CD8-positive, alpha-beta memory T cell (primary cell): ENCODE results near the gene TMEFF1. TPM values are rescaled to one million over a fixed set of nuclear protein-coding genes. Genes with fewer than 3 reads are reported as not detected.

ENCODE experiments used
- CTCF ChIA-PET: fragments of 350-600 bp; sonication (Branson Sonifier 250); formaldehyde crosslinking; loops from one replicate; lab custom pipeline; 2021; ENCODE audit warnings: antibody characterized with exemption; lab: Charles Lee
- POLR2A ChIA-PET: fragments of 350-600 bp; sonication (Branson Sonifier 250); formaldehyde crosslinking; loops from one replicate; lab custom pipeline; 2021; ENCODE audit warnings: antibody characterized with exemption; lab: Charles Lee
- DNase-seq, 5 donors: peaks; one replicate each; pipeline versions ENCODE4 v3.0.0 to v3.0.0-alpha.2; 2020 to 2022; ENCODE audit warnings: mixed read lengths in 1 of 5
- H3K27ac ChIP-seq: one replicate; pipeline ENCODE4 v1.7.0; 2013; ENCODE audit warnings: low read depth, mild to moderate bottlenecking, low read length, moderate library complexity
- H3K27me3 ChIP-seq: 2 replicates; pipeline ENCODE4 v1.7.0; 2013; ENCODE audit warnings: low read length, mild to moderate bottlenecking; ENCODE audit not compliant: insufficient read depth, poor library complexity, severe bottlenecking
- H3K36me3 ChIP-seq: 2 replicates; pipeline ENCODE4 v1.7.0; 2013; ENCODE audit warnings: mild to moderate bottlenecking, low read length, moderate library complexity; ENCODE audit not compliant: insufficient read depth
- H3K4me1 ChIP-seq: 2 replicates; pipeline ENCODE4 v1.7.0; 2013; ENCODE audit warnings: mild to moderate bottlenecking, low read length, moderate library complexity; ENCODE audit not compliant: insufficient read depth
- H3K4me3 ChIP-seq: 2 replicates; pipeline ENCODE4 v1.7.0; 2013; ENCODE audit warnings: mild to moderate bottlenecking, low read length
- H3K9me3 ChIP-seq: 2 replicates; pipeline ENCODE4 v1.7.0; 2013; ENCODE audit warnings: mild to moderate bottlenecking, low read length
- H3K27ac Mint-ChIP-seq, 8 donors: one replicate each; pipeline ENCODE4 v1.8.0; 2020 to 2021; ENCODE audit warnings: mixed read lengths in 8 of 8, mild to moderate bottlenecking in 6 of 8, inconsistent platforms in 3 of 8, moderate library complexity in 3 of 8
- H3K27me3 Mint-ChIP-seq, 2 donors: one replicate each; pipeline ENCODE4 v1.8.0; 2020 to 2021; ENCODE audit warnings: mixed read lengths in 2 of 2, mild to moderate bottlenecking in 1 of 2, moderate library complexity in 1 of 2
- H3K36me3 Mint-ChIP-seq, 3 donors: one replicate each; pipeline ENCODE4 v1.8.0; 2020 to 2021; ENCODE audit warnings: mixed read lengths in 3 of 3, inconsistent platforms in 1 of 3, mild to moderate bottlenecking in 1 of 3
- H3K4me1 Mint-ChIP-seq, 3 donors: one replicate each; pipeline ENCODE4 v1.8.0; 2020 to 2021; ENCODE audit warnings: mixed read lengths in 3 of 3, inconsistent platforms in 1 of 3, mild to moderate bottlenecking in 1 of 3
- H3K4me3 Mint-ChIP-seq, 7 donors: one replicate each; pipeline ENCODE4 v1.8.0; 2020 to 2021; ENCODE audit warnings: mixed read lengths in 7 of 7, mild to moderate bottlenecking in 6 of 7, moderate library complexity in 4 of 7, inconsistent platforms in 2 of 7
- H3K9me3 Mint-ChIP-seq, 5 donors: one replicate each; pipeline ENCODE4 v1.8.0; 2020 to 2022; ENCODE audit warnings: mixed read lengths in 5 of 5, mild to moderate bottlenecking in 3 of 5, moderate library complexity in 2 of 5, inconsistent platforms in 1 of 5
- polyA plus RNA-seq: library from polyadenylated mRNA; unstranded; fragments of 300-500 nt; fragmentation: Illumina TruSeq; gene quantifications from one replicate; pipeline ENCODE4 v1.2.3, GENCODE V29; 2021
- total RNA-seq, 2 experiments: library from RNA; stranded (reverse); gene quantifications; one replicate each; pipeline ENCODE4 v1.2.3, GENCODE V29; 2021

Gene TMEFF1
- total and polyA plus RNA-seq, 3 experiments from 2014 or later, result 0.37 to 0.38 TPM; not detected in 1

GRCh38 chr9:100452894-100453293 lies 20.1 kb upstream of the TMEFF1 start:
- Mint-ChIP-seq H3K27ac (no peak overlapping the region), H3K36me3 (peaks cover 18 to 35% (median 33%) of the 10 kb centered on the region in 3 donors), H3K4me3 (no peak overlapping the region), H3K27me3 (no peaks in the 10 kb centered on the region), H3K4me1 (no peaks in the 10 kb centered on the region), H3K9me3 (peaks cover 0 to 1% (median 0%) of the 10 kb centered on the region in 5 donors)
- Histone ChIP-seq H3K4me1 (no peaks in the 10 kb centered on the region), H3K4me3 (no peak overlapping the region), H3K36me3 (no peaks in the 10 kb centered on the region), H3K9me3 (no peaks in the 10 kb centered on the region), H3K27me3 (no peaks in the 10 kb centered on the region), H3K27ac (no peak overlapping the region)
- ChIA-PET CTCF (no interaction called here), POLR2A (no interaction called here)
- no peak for DNase-seq

GRCh38 chr9:100455470-100455869 lies 17.5 kb upstream of the TMEFF1 start:
- CTCF ChIA-PET, result interaction anchor here (0.6 kb wide), 1 partner anchor 233 kb away, joined by 3 read pairs; no protein-coding TSS in a partner anchor
- POLR2A ChIA-PET, result no interaction called here
- DNase-seq, result no peak
- no peaks in the 10 kb centered on the region for H3K9me3 ChIP-seq
- Mint-ChIP-seq H3K36me3 (peaks cover 15 to 32% (median 26%) of the 10 kb centered on the region in 3 donors), H3K4me3 (no peak overlapping the region), H3K4me1 (no peaks in the 10 kb centered on the region), H3K9me3 (peaks cover 0 to 1% (median 0%) of the 10 kb centered on the region in 5 donors), H3K27ac (no peak overlapping the region), H3K27me3 (no peaks in the 10 kb centered on the region)
- H3K4me3 ChIP-seq, result no peak overlapping the region
- no peaks in the 10 kb centered on the region for H3K4me1 ChIP-seq
- H3K27me3 ChIP-seq, result no peaks in the 10 kb centered on the region
- H3K36me3 ChIP-seq, result no peaks in the 10 kb centered on the region
- H3K27ac ChIP-seq, result no peak overlapping the region

- Histone ChIP-seq H3K36me3 (no peaks in the 10 kb centered on the region), H3K4me3 (no peak overlapping the region), H3K4me1 (no peaks in the 10 kb centered on the region), H3K9me3 (no peaks in the 10 kb centered on the region), H3K27me3 (no peaks in the 10 kb centered on the region), H3K27ac (no peak overlapping the region)
- ChIA-PET POLR2A (no interaction called here), CTCF (no interaction called here)
- no peak for DNase-seq
- Mint-ChIP-seq H3K27ac (peak overlapping the region in 2 of 8 donors; percentile 30 to 77), H3K27me3 (no peaks in the 10 kb centered on the region), H3K4me3 (no peak overlapping the region), H3K36me3 (peaks cover 4 to 17% (median 9%) of the 10 kb centered on the region in 3 donors), H3K9me3 (no peaks in the 10 kb centered on the region), H3K4me1 (no peaks in the 10 kb centered on the region)
These were observed 15.4 kb upstream of the TMEFF1 start for GRCh38 chr9:100457517-100457916.

GRCh38 chr9:100459963-100460362 lies 13.0 kb upstream of the TMEFF1 start:
- H3K27me3 ChIP-seq, result no peaks in the 10 kb centered on the region
- H3K4me1 ChIP-seq, result no peaks in the 10 kb centered on the region
- no peaks in the 10 kb centered on the region for H3K9me3 ChIP-seq
- no peaks in the 10 kb centered on the region for H3K4me1 Mint-ChIP-seq
- DNase-seq, result no peak
- no peak overlapping the region for H3K27ac ChIP-seq
- CTCF ChIA-PET, result no interaction called here
- H3K27ac Mint-ChIP-seq, result peak overlapping the region in 1 of 8 donors; percentile 81
- H3K36me3 Mint-ChIP-seq, result peaks cover 0 to 4% (median 3%) of the 10 kb centered on the region in 3 donors
- H3K4me3 ChIP-seq, result no peak overlapping the region
- peaks cover 0 to 4% of the 10 kb centered on the region in 2 donors for H3K27me3 Mint-ChIP-seq
- H3K9me3 Mint-ChIP-seq, result no peaks in the 10 kb centered on the region
- POLR2A ChIA-PET, result no interaction called here
- H3K4me3 Mint-ChIP-seq, result no peak overlapping the region
- no peaks in the 10 kb centered on the region for H3K36me3 ChIP-seq

GRCh38 chr9:100465274-100465673 lies 7.7 kb upstream of the TMEFF1 start:
- Histone ChIP-seq H3K9me3 (no peaks in the 10 kb centered on the region), H3K36me3 (no peaks in the 10 kb centered on the region), H3K4me3 (no peak overlapping the region), H3K4me1 (no peaks in the 10 kb centered on the region), H3K27ac (no peak overlapping the region), H3K27me3 (no peaks in the 10 kb centered on the region)
- ChIA-PET CTCF (no interaction called here), POLR2A (no interaction called here)
- H3K9me3 Mint-ChIP-seq, result no peaks in the 10 kb centered on the region
- H3K4me3 Mint-ChIP-seq, result no peak overlapping the region
- H3K27ac Mint-ChIP-seq, result no peak overlapping the region
- H3K36me3 Mint-ChIP-seq, result no peaks in the 10 kb centered on the region
- no peak for DNase-seq
- H3K4me1 Mint-ChIP-seq, result no peaks in the 10 kb centered on the region
- H3K27me3 Mint-ChIP-seq, result peaks cover 0 to 4% of the 10 kb centered on the region in 2 donors

GRCh38 chr9:100465761-100466160 lies 7.2 kb upstream of the TMEFF1 start:
- no peak overlapping the region for H3K4me3 Mint-ChIP-seq
- no peaks in the 10 kb centered on the region for H3K9me3 Mint-ChIP-seq
- no peak overlapping the region for H3K27ac Mint-ChIP-seq
- no peaks in the 10 kb centered on the region for H3K4me1 Mint-ChIP-seq
- Histone ChIP-seq H3K27me3 (no peaks in the 10 kb centered on the region), H3K27ac (no peak overlapping the region), H3K4me3 (no peak overlapping the region), H3K36me3 (no peaks in the 10 kb centered on the region), H3K4me1 (no peaks in the 10 kb centered on the region), H3K9me3 (no peaks in the 10 kb centered on the region)
- ChIA-PET CTCF (interaction anchor here (0.7 kb wide), 1 partner anchor 28 kb away, joined by 4 read pairs; no protein-coding TSS in a partner anchor), POLR2A (no interaction called here)
- no peak for DNase-seq
- H3K27me3 Mint-ChIP-seq, result peaks cover 3 to 6% of the 10 kb centered on the region in 2 donors
- no peaks in the 10 kb centered on the region for H3K36me3 Mint-ChIP-seq

- CTCF ChIA-PET, result interaction anchor here (0.7 kb wide), 1 partner anchor 29 kb away, joined by 4 read pairs; no protein-coding TSS in a partner anchor
- POLR2A ChIA-PET, result no interaction called here
- no peak overlapping the region for H3K4me3 Mint-ChIP-seq
- no peaks in the 10 kb centered on the region for H3K9me3 Mint-ChIP-seq
- Histone ChIP-seq H3K27ac (no peak overlapping the region), H3K4me3 (no peak overlapping the region), H3K4me1 (no peaks in the 10 kb centered on the region), H3K9me3 (no peaks in the 10 kb centered on the region), H3K36me3 (no peaks in the 10 kb centered on the region), H3K27me3 (no peaks in the 10 kb centered on the region)
- H3K27me3 Mint-ChIP-seq, result peaks cover 4 to 6% of the 10 kb centered on the region in 2 donors
- H3K4me1 Mint-ChIP-seq, result no peaks in the 10 kb centered on the region
- no peak for DNase-seq
- H3K36me3 Mint-ChIP-seq, result no peaks in the 10 kb centered on the region
- no peak overlapping the region for H3K27ac Mint-ChIP-seq
These were observed 6.6 kb upstream of the TMEFF1 start for GRCh38 chr9:100466171-100466828.

- no peaks in the 10 kb centered on the region for H3K9me3 Mint-ChIP-seq
- peaks cover 4 to 9% of the 10 kb centered on the region in 2 donors for H3K27me3 Mint-ChIP-seq
- no peak for DNase-seq
- H3K27me3 ChIP-seq, result no peaks in the 10 kb centered on the region
- H3K27ac ChIP-seq, result no peak overlapping the region
- no peak overlapping the region for H3K4me3 Mint-ChIP-seq
- POLR2A ChIA-PET, result no interaction called here
- CTCF ChIA-PET, result no interaction called here
- no peaks in the 10 kb centered on the region for H3K36me3 ChIP-seq
- no peak overlapping the region for H3K4me3 ChIP-seq
- H3K4me1 Mint-ChIP-seq, result no peaks in the 10 kb centered on the region
- no peaks in the 10 kb centered on the region for H3K4me1 ChIP-seq
- H3K27ac Mint-ChIP-seq, result no peak overlapping the region
- H3K9me3 ChIP-seq, result no peaks in the 10 kb centered on the region
- H3K36me3 Mint-ChIP-seq, result no peaks in the 10 kb centered on the region
These were observed 6.1 kb upstream of the TMEFF1 start for GRCh38 chr9:100466829-100467221.
